ENCODE results near the gene CACNG7. TPM values are rescaled to one million over a fixed set of nuclear protein-coding genes. Genes with fewer than 3 reads are reported as not detected.

CACNG7 gene
- total and polyA plus RNA-seq, 4 donors = not detected

DNA sequence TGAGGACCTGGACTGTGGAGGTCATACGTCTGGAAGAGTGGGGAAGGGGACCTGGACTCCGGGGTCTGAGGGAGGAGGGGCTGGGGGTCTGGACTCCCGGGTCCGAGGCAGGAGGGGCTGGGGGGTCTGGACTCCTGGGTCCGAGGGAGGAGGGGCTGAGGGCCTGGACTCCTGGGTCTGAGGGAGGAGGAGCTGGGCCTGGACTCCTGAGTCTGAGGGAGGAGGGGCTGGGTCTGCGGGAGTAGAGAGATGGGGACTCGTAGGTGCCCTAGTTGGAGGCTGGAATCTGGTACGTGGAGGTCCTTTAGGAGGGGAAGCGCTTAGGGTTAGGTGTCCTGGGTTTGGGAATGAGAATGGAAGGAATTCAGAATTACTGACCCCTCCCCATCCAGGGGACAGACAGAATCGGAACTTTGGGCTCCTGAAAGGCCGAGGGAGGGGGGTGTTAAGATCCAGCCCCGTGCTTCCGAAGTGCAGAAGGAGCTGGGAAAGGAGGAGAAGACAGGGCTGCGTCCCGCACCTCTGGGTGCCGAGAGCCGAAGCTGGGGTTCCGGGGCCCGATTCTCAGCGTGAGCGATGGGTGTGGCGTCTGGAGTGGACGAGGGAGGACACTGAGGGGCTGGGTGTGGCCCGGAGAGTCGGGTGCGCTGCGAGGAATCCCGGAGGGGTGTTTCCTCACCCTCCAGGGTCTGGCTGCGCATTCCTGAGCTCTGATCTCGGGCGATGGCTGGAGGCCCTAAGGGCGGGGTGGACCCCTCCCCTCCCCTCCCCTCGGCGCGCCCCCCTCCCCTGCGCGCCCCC, 40.8 kb upstream of the CACNG7 start:
- Histone ChIP-seq H3K4me1 (ENCODE audit: control insufficient read depth in 4 of 4, insufficient read depth in 4 of 4, low read length in 3 of 4) (peaks cover 3 to 21% (median 13%) of the 10 kb centered on the region in 4 donors), H3K27me3 (ENCODE audit: control insufficient read depth in 4 of 4, insufficient read depth in 4 of 4, low read length in 3 of 4) (no peaks in the 10 kb centered on the region), H3K9me3 (ENCODE audit: control insufficient read depth in 4 of 4, low read length in 3 of 4) (no peaks in the 10 kb centered on the region), H3K36me3 (ENCODE audit: control insufficient read depth in 4 of 4, insufficient read depth in 3 of 4, low read depth in 1 of 4, low read length in 3 of 4) (peaks cover 0 to under 1% (median 0%) of the 10 kb centered on the region in 4 donors), H3K9ac (ENCODE audit: low read depth in 1 of 2, low read length in 2 of 2) (peak overlapping the region; percentile 47 to 73), H3K27ac (ENCODE audit: low read depth in 1 of 2, low read length in 2 of 2) (peak overlapping the region; percentile 72 to 80), H3K4me3 (ENCODE audit: low read depth in 1 of 3, low read length in 3 of 3) (peak overlapping the region; percentile 44 to 71 (median 44))
- no peak for TF ChIP-seq TAF1 (conservative IDR thresholded peaks at IDR 0.05)
- TF ChIP-seq SP1 (IDR thresholded peaks at IDR 0.05) = no peak
- TF ChIP-seq, protein P1, sequence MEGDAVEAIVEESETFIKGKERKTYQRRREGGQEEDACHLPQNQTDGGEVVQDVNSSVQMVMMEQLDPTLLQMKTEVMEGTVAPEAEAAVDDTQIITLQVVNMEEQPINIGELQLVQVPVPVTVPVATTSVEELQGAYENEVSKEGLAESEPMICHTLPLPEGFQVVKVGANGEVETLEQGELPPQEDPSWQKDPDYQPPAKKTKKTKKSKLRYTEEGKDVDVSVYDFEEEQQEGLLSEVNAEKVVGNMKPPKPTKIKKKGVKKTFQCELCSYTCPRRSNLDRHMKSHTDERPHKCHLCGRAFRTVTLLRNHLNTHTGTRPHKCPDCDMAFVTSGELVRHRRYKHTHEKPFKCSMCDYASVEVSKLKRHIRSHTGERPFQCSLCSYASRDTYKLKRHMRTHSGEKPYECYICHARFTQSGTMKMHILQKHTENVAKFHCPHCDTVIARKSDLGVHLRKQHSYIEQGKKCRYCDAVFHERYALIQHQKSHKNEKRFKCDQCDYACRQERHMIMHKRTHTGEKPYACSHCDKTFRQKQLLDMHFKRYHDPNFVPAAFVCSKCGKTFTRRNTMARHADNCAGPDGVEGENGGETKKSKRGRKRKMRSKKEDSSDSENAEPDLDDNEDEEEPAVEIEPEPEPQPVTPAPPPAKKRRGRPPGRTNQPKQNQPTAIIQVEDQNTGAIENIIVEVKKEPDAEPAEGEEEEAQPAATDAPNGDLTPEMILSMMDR (IDR thresholded peaks at IDR 0.05; ENCODE audit: low read depth, low read length, missing input control) = no peak
- no peak for TF ChIP-seq JUND (IDR thresholded peaks at IDR 0.05)
- TF ChIP-seq FOXA1 (IDR thresholded peaks at IDR 0.05) = no peak
- TF ChIP-seq HNF4A (conservative IDR thresholded peaks at IDR 0.05) = no peak
- no peak for TF ChIP-seq RAD21 (IDR thresholded peaks at IDR 0.05)
- TF ChIP-seq, protein P2, sequence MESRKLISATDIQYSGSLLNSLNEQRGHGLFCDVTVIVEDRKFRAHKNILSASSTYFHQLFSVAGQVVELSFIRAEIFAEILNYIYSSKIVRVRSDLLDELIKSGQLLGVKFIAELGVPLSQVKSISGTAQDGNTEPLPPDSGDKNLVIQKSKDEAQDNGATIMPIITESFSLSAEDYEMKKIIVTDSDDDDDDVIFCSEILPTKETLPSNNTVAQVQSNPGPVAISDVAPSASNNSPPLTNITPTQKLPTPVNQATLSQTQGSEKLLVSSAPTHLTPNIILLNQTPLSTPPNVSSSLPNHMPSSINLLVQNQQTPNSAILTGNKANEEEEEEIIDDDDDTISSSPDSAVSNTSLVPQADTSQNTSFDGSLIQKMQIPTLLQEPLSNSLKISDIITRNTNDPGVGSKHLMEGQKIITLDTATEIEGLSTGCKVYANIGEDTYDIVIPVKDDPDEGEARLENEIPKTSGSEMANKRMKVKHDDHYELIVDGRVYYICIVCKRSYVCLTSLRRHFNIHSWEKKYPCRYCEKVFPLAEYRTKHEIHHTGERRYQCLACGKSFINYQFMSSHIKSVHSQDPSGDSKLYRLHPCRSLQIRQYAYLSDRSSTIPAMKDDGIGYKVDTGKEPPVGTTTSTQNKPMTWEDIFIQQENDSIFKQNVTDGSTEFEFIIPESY (IDR thresholded peaks at IDR 0.05) = no peak
- TF ChIP-seq, protein P3, sequence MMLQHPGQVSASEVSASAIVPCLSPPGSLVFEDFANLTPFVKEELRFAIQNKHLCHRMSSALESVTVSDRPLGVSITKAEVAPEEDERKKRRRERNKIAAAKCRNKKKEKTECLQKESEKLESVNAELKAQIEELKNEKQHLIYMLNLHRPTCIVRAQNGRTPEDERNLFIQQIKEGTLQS (IDR thresholded peaks at IDR 0.05) = no peak
- no peak for TF ChIP-seq FOXA2 (IDR thresholded peaks at IDR 0.05)
- TF ChIP-seq HNF4G (IDR thresholded peaks at IDR 0.05) = no peak
- no peak for TF ChIP-seq RXRA (IDR thresholded peaks at IDR 0.05)
- no peak for TF ChIP-seq NR2F2 (IDR thresholded peaks at IDR 0.05)
- TF ChIP-seq, protein P4, sequence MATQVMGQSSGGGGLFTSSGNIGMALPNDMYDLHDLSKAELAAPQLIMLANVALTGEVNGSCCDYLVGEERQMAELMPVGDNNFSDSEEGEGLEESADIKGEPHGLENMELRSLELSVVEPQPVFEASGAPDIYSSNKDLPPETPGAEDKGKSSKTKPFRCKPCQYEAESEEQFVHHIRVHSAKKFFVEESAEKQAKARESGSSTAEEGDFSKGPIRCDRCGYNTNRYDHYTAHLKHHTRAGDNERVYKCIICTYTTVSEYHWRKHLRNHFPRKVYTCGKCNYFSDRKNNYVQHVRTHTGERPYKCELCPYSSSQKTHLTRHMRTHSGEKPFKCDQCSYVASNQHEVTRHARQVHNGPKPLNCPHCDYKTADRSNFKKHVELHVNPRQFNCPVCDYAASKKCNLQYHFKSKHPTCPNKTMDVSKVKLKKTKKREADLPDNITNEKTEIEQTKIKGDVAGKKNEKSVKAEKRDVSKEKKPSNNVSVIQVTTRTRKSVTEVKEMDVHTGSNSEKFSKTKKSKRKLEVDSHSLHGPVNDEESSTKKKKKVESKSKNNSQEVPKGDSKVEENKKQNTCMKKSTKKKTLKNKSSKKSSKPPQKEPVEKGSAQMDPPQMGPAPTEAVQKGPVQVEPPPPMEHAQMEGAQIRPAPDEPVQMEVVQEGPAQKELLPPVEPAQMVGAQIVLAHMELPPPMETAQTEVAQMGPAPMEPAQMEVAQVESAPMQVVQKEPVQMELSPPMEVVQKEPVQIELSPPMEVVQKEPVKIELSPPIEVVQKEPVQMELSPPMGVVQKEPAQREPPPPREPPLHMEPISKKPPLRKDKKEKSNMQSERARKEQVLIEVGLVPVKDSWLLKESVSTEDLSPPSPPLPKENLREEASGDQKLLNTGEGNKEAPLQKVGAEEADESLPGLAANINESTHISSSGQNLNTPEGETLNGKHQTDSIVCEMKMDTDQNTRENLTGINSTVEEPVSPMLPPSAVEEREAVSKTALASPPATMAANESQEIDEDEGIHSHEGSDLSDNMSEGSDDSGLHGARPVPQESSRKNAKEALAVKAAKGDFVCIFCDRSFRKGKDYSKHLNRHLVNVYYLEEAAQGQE (IDR thresholded peaks at IDR 0.05) = no peak
- TF ChIP-seq, protein P5, sequence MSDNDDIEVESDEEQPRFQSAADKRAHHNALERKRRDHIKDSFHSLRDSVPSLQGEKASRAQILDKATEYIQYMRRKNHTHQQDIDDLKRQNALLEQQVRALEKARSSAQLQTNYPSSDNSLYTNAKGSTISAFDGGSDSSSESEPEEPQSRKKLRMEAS (IDR thresholded peaks at IDR 0.05) = no peak
- TF ChIP-seq GABPA (IDR thresholded peaks at IDR 0.05 in 1 of 2, conservative IDR thresholded peaks at IDR 0.05 in 1 of 2) = no peak
- no peak for TF ChIP-seq EGR1 (IDR thresholded peaks at IDR 0.05; ENCODE audit: low read depth in 2 of 2)
- 2% methylated on average over 34 of the region's 37 CpGs for WGBS
- no peak for DNase-seq (ENCODE audit: low spot score)
